B cell (primary cell): ENCODE measurements around the gene CACNG4. TPM values are rescaled to one million over a fixed set of nuclear protein-coding genes. Genes with fewer than 3 reads are reported as not detected.

ENCODE experiments used
- ATAC-seq: fragments of 200-7000 bp; cut with Tn5 transposase; one replicate; pipeline ENCODE4 v1.10.0; 2021; ENCODE audit warnings: low read depth, mild to moderate bottlenecking, moderate number of reproducible peaks, moderate library complexity
- CTCF ChIA-PET: fragments of 350-600 bp; sonication (Branson Sonifier 250); formaldehyde crosslinking; loops from one replicate; lab custom pipeline; 2021; ENCODE audit warnings: antibody characterized with exemption, inconsistent platforms; lab: Charles Lee
- POLR2A ChIA-PET: fragments of 350-600 bp; sonication (Branson Sonifier 250); formaldehyde crosslinking; loops from one replicate; lab custom pipeline; 2021; ENCODE audit warnings: antibody characterized with exemption; lab: Charles Lee
- DNase-seq: peaks from one replicate; pipeline ENCODE4 v3.0.0; 2013
- H2AFZ ChIP-seq: 2 replicates; pipeline ENCODE4 v1.6.1; 2012; ENCODE audit warnings: mild to moderate bottlenecking, low read depth, low read length; ENCODE audit not compliant: insufficient read depth, poor library complexity, severe bottlenecking
- H3K27ac ChIP-seq, 2 donors: 1 replicate in 1 of 2; 2 replicates in 1 of 2; pipeline ENCODE4 v1.5.1; 2012 to 2013; ENCODE audit warnings: low read length in 2 of 2, mild to moderate bottlenecking in 2 of 2, moderate library complexity in 1 of 2
- H3K27me3 ChIP-seq, 4 experiments: fragments of 200-600 bp in 1 of 4; sonication (generic) in 1 of 4; replicated peaks in 1 of 4; 1 replicate in 2 of 4; 2 replicates in 2 of 4; pipeline versions ENCODE4 v1.6.1 to v1.7.0; 2013 to 2016; ENCODE audit warnings: low read length in 3 of 4, mild to moderate bottlenecking in 2 of 4, mixed read lengths in 1 of 4, moderate library complexity in 1 of 4; ENCODE audit not compliant: insufficient read depth in 4 of 4, control insufficient read depth in 3 of 4; ENCODE audit errors: control extremely low read depth in 1 of 4
- H3K36me3 ChIP-seq, 2 experiments: replicated peaks in 1 of 2; 1 replicate in 1 of 2; 2 replicates in 1 of 2; pipeline versions ENCODE4 v1.6.1 to v1.7.1; 2013; ENCODE audit warnings: low read length in 1 of 2; ENCODE audit not compliant: insufficient read depth in 2 of 2, control insufficient read depth in 1 of 2; ENCODE audit errors: control extremely low read depth in 1 of 2, extremely low read depth in 1 of 2
- H3K4me1 ChIP-seq, 2 donors: fragments of 200-600 bp in 1 of 2; sonication (generic) in 1 of 2; 1 replicate in 1 of 2; 2 replicates in 1 of 2; pipeline versions ENCODE4 v1.5.1 to v1.6.1; 2013 to 2017; ENCODE audit warnings: low read length in 2 of 2; ENCODE audit not compliant: control insufficient read depth in 2 of 2, insufficient read depth in 2 of 2
- H3K4me2 ChIP-seq: replicated peaks from 2 replicates; pipeline ENCODE3; 2012; ENCODE audit warnings: mild to moderate bottlenecking, low read depth, low read length; ENCODE audit not compliant: poor library complexity, severe bottlenecking
- H3K4me3 ChIP-seq, 5 experiments: fragments of 200-600 bp in 1 of 5; sonication (generic) in 1 of 5; 1 replicate in 3 of 5; 2 replicates in 2 of 5; pipeline versions ENCODE4 v1.5.1 to v1.7.0; 2011 to 2016; ENCODE audit warnings: low read length in 4 of 5, mild to moderate bottlenecking in 4 of 5, low read depth in 2 of 5, control low read depth in 1 of 5, moderate library complexity in 1 of 5; ENCODE audit not compliant: insufficient read depth in 1 of 5; ENCODE audit errors: control extremely low read depth in 1 of 5, extremely low read depth in 1 of 5
- H3K79me2 ChIP-seq: fragments of 200-600 bp; sonication (generic); one replicate; pipeline ENCODE4 v1.6.0; 2016; ENCODE audit warnings: low read length; ENCODE audit not compliant: control insufficient read depth, insufficient read depth
- H3K9ac ChIP-seq: fragments of 200-600 bp; sonication (generic); 2 replicates; pipeline ENCODE4 v1.6.1; 2017; ENCODE audit warnings: mild to moderate bottlenecking, low read length, moderate library complexity
- H3K9me3 ChIP-seq, 3 donors: one replicate each; pipeline versions ENCODE4 v1.6.1 to v1.7.1; 2013; ENCODE audit warnings: low read length in 2 of 3; ENCODE audit not compliant: control insufficient read depth in 2 of 3, insufficient read depth in 1 of 3; ENCODE audit errors: control extremely low read depth in 1 of 3
- H4K20me1 ChIP-seq: 2 replicates; pipeline ENCODE4 v1.6.0; 2012; ENCODE audit warnings: mild to moderate bottlenecking, low read length; ENCODE audit not compliant: insufficient read depth, control insufficient read depth, poor library complexity, severe bottlenecking
- H3K27ac Mint-ChIP-seq: one replicate; pipeline ENCODE4 v1.8.0; 2021; ENCODE audit warnings: mixed read lengths
- H3K27me3 Mint-ChIP-seq: one replicate; pipeline ENCODE4 v1.8.0; 2021; ENCODE audit warnings: mixed read lengths
- H3K4me1 Mint-ChIP-seq: one replicate; pipeline ENCODE4 v1.8.0; 2021; ENCODE audit warnings: mixed read lengths
- H3K4me3 Mint-ChIP-seq: one replicate; pipeline ENCODE4 v1.8.0; 2021; ENCODE audit warnings: mixed read lengths
- H3K9me3 Mint-ChIP-seq: one replicate; pipeline ENCODE4 v1.8.0; 2022; ENCODE audit warnings: mixed read lengths; ENCODE audit not compliant: insufficient read depth
- EZH2 ChIP-seq: IDR thresholded peaks from 2 replicates; pipeline ENCODE4 v1.6.1; 2012; ENCODE audit warnings: borderline replicate concordance, low read depth, mild to moderate bottlenecking, moderate library complexity, low read length; ENCODE audit not compliant: insufficient read depth, poor library complexity, severe bottlenecking
- WGBS: methylation state at CpG from one replicate; pipeline ENCODE4 v1.1.5; 2013; ENCODE audit warnings: missing lambda C conversion rate; ENCODE audit not compliant: insufficient coverage; 5-methylcytosine and 5-hydroxymethylcytosine counted together
- intact Hi-C: fragments of 100-400 bp; cut with micrococcal nuclease; formaldehyde crosslinking; loops from one replicate; pipeline ENCODE4 v1.10.0; 2022
- polyA plus RNA-seq: library from polyadenylated mRNA; depleted of rRNA; stranded (reverse); fragments of >200 nt; gene quantifications from 2 replicates; pipeline ENCODE4 v1.2.3, GENCODE V29; 2012
- total RNA-seq, 2 donors: library from RNA; stranded (reverse); fragments of 120-200 nt in 1 of 2; gene quantifications; 1 replicate in 1 of 2; 2 replicates in 1 of 2; pipeline versions ENCODE4 v1.2.3 to v1.2.4, GENCODE V29; 2013 to 2022
- TF ChIP-seq, protein P1 (sequence below): fragments of 200-600 bp; IDR thresholded peaks from one replicate; pipeline ENCODE4 v1.8.0; 2022; ENCODE audit warnings: antibody characterized with exemption, mild to moderate bottlenecking

The CACNG4 gene
- total and polyA plus RNA-seq, 2 donors (not counting 1 experiment from before 2014, with no cell fraction given) = not detected

GRCh38 chr17:67051155-67051538 lies 86.6 kb downstream of the CACNG4 start:
- peaks cover 2 to 26% (median 21%) of the 10 kb centered on the region in 3 donors for H3K9me3 ChIP-seq
- Mint-ChIP-seq H3K27me3 (no peaks in the 10 kb centered on the region), H3K4me1 (no peaks in the 10 kb centered on the region), H3K9me3 (peaks cover 11% of the 10 kb centered on the region), H3K4me3 (no peak overlapping the region), H3K27ac (no peak overlapping the region)
- ATAC-seq = no peak
- H3K4me2 ChIP-seq = no peak overlapping the region
- no peak overlapping the region for H3K27ac ChIP-seq
- ChIA-PET CTCF (no interaction called here), POLR2A (no interaction called here)
- intact Hi-C loops = no loop called here
- no peaks in the 10 kb centered on the region for H4K20me1 ChIP-seq
- H3K4me3 ChIP-seq = no peak overlapping the region
- peaks cover 0 to under 1% of the 10 kb centered on the region in 2 donors for H3K4me1 ChIP-seq
- no peak overlapping the region for H2AFZ ChIP-seq
- H3K27me3 ChIP-seq = no peaks in the 10 kb centered on the region
- H3K36me3 ChIP-seq = no peaks in the 10 kb centered on the region
- no peak overlapping the region for H3K9ac ChIP-seq
- no peaks in the 10 kb centered on the region for H3K79me2 ChIP-seq
- no peak for DNase-seq
- WGBS = 78% methylated on average over 2 of the region's 4 CpGs
- no peak for TF ChIP-seq EZH2
- TF ChIP-seq, protein P1, sequence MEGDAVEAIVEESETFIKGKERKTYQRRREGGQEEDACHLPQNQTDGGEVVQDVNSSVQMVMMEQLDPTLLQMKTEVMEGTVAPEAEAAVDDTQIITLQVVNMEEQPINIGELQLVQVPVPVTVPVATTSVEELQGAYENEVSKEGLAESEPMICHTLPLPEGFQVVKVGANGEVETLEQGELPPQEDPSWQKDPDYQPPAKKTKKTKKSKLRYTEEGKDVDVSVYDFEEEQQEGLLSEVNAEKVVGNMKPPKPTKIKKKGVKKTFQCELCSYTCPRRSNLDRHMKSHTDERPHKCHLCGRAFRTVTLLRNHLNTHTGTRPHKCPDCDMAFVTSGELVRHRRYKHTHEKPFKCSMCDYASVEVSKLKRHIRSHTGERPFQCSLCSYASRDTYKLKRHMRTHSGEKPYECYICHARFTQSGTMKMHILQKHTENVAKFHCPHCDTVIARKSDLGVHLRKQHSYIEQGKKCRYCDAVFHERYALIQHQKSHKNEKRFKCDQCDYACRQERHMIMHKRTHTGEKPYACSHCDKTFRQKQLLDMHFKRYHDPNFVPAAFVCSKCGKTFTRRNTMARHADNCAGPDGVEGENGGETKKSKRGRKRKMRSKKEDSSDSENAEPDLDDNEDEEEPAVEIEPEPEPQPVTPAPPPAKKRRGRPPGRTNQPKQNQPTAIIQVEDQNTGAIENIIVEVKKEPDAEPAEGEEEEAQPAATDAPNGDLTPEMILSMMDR = no peak

- Histone ChIP-seq H3K4me1 (peaks cover 0 to 8% of the 10 kb centered on the region in 2 donors), H3K27me3 (no peaks in the 10 kb centered on the region), H3K79me2 (no peaks in the 10 kb centered on the region), H4K20me1 (no peaks in the 10 kb centered on the region), H3K4me3 (no peak overlapping the region), H3K9me3 (peaks cover 2 to 26% (median 21%) of the 10 kb centered on the region in 3 donors), H3K9ac (no peak overlapping the region), H3K4me2 (no peak overlapping the region), H3K36me3 (no peaks in the 10 kb centered on the region), H2AFZ (no peak overlapping the region), H3K27ac (no peak overlapping the region)
- Mint-ChIP-seq H3K9me3 (peaks cover 9% of the 10 kb centered on the region), H3K4me3 (no peak overlapping the region), H3K27me3 (no peaks in the 10 kb centered on the region), H3K27ac (no peak overlapping the region), H3K4me1 (peaks cover 6% of the 10 kb centered on the region)
- ChIA-PET POLR2A (no interaction called here), CTCF (no interaction called here)
- no peak for DNase-seq
- 100% methylated on average over 2 of the region's 5 CpGs for WGBS
- ATAC-seq = no peak
- intact Hi-C loops = no loop called here
- no peak for TF ChIP-seq EZH2
- TF ChIP-seq, protein P1 = no peak
Measured at GRCh38 chr17:67051837-67052236, 87.3 kb downstream of the CACNG4 start.
